GM10248 (cell line): ENCODE measurements around the gene FEM1C.

Source experiments
- CTCF ChIA-PET: fragments of 300-600 bp; sonication (Branson Sonifier 250); formaldehyde crosslinking; extraction: SDS; loops from one replicate; lab custom pipeline; 2021; ENCODE audit warnings: antibody characterized with exemption; lab: Yijun Ruan, JAX
- POLR2A ChIA-PET: fragments of 350-650 bp; sonication (Branson Sonifier 250); formaldehyde crosslinking; extraction: SDS; loops from one replicate; lab custom pipeline; 2020; ENCODE audit warnings: antibody characterized with exemption; lab: Yijun Ruan, JAX
- DNase-seq: peaks from one replicate; pipeline ENCODE4 v3.0.0; 2012; ENCODE audit errors: extremely low spot score
- TF ChIP-seq, protein P1 (sequence below): IDR thresholded peaks from 2 replicates; pipeline ENCODE4 v1.5.1; 2012; ENCODE audit warnings: mild to moderate bottlenecking, low read depth; ENCODE audit errors: extremely low read depth, missing control alignments, control extremely low read depth

FEM1C gene

GRCh38 chr5:115544436-115545350 is at the start of gene FEM1C:
FEM1C (minus strand) TSS chr5:115544775; CDS start chr5:115543493, 1,282 bp downstream.
- ChIA-PET POLR2A (interaction anchor here (2.1 kb wide), 1 partner anchor 21 kb away, joined by 8 read pairs; no protein-coding TSS in a partner anchor), CTCF (interaction anchor here (0.8 to 7.8 kb wide), 13 partner anchors 10 to 490 kb away, joined by 3 to 62 read pairs (median 6); partner anchors contain the start of gene TICAM2)
- peak; percentile 96 for DNase-seq
- TF ChIP-seq, protein P1, sequence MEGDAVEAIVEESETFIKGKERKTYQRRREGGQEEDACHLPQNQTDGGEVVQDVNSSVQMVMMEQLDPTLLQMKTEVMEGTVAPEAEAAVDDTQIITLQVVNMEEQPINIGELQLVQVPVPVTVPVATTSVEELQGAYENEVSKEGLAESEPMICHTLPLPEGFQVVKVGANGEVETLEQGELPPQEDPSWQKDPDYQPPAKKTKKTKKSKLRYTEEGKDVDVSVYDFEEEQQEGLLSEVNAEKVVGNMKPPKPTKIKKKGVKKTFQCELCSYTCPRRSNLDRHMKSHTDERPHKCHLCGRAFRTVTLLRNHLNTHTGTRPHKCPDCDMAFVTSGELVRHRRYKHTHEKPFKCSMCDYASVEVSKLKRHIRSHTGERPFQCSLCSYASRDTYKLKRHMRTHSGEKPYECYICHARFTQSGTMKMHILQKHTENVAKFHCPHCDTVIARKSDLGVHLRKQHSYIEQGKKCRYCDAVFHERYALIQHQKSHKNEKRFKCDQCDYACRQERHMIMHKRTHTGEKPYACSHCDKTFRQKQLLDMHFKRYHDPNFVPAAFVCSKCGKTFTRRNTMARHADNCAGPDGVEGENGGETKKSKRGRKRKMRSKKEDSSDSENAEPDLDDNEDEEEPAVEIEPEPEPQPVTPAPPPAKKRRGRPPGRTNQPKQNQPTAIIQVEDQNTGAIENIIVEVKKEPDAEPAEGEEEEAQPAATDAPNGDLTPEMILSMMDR: no peak

DNA sequence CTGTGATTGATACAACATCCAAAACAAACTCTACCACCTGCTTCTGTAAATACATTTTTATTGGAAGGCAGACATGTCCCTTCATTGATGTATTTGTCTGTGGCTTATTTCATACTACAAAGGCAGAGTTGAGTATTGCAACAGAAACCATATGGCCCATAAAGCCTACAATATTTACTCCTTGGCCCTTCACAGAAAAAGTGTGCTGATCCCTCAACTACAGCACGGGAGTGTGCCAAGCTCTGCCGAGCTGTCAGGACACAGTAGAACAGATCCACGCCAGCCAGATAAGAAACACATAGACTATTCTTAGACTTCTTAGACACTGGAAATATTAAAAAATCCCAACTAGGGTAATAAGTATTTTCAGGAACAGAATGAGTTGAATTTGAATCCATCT is 44.5 kb upstream of the FEM1C start:
- DNase-seq: no peak
- POLR2A ChIA-PET: no interaction called here
- CTCF ChIA-PET: interaction anchor here (1.0 to 3.3 kb wide), 6 partner anchors 11 to 280 kb away, joined by 3 to 39 read pairs (median 5); no protein-coding TSS in a partner anchor
- TF ChIP-seq, protein P1: no peak

DNA sequence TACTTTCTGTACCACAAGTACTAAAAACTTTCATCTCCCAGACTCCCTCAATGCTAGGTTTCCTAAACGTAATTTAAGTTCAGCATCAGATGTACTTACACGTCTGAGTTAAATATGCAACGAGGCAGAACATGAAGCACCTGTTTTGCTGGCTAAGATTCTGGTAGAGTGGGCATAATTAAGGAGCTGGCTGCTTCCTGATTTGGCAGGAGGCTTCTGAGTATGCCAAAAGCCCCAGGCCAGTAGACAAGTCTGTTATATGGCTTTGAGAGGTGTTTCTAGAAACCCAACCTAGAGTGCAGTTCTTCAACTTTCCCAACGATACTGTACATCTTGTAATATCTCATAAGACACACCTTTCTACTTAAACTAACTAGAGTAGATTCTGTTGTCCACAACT is 44.1 kb upstream of the FEM1C start:
- CTCF ChIA-PET: interaction anchor here (1.0 to 3.3 kb wide), 9 partner anchors 8 to 491 kb away, joined by 3 to 39 read pairs (median 3); partner anchors contain the start of gene FEM1C
- POLR2A ChIA-PET: no interaction called here
- TF ChIP-seq, protein P1: no peak
- no peak for DNase-seq

DNA sequence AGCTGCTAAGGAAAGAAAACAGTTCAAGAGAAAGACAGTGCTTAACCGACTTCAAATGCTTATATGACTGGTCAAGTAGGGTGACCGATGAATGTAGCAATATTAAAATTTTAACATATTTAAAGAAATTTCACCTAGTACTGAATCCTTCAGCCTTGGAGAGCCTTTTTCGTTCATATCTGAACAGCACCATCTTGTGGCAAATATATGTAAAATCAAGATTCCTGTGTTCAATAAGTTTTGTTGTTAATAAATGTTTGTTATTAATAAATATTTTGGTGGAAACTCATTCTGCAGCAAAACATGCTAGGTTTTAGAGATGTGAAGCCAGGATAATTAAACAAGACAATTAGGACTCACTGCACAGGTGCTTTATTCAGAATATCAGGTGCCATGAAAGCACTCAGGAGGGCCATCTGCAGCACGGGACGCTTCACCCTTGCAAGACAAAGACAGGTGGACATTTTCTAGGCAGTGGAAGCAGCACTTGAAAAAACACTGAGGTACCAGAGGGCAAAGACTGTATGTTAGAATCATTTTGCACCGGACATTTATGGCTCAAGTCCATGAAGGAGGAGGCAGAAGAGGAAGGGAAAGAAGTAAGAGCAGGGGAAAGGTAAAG is 42.1 kb upstream of the FEM1C start:
- DNase-seq: no peak
- ChIA-PET POLR2A (interaction anchor here (0.7 kb wide), 1 partner anchor 229 kb away, joined by 4 read pairs; no protein-coding TSS in a partner anchor), CTCF (interaction anchor here (0.9 to 3.3 kb wide), 8 partner anchors 9 to 278 kb away, joined by 3 to 39 read pairs (median 5); partner anchors contain the start of gene TICAM2)
- TF ChIP-seq, protein P1: peak; percentile 45

GRCh38 chr5:115585265-115585664 is 40.7 kb upstream of the FEM1C start:
- no peak for DNase-seq
- POLR2A ChIA-PET: no interaction called here
- CTCF ChIA-PET: interaction anchor here (1.0 to 2.7 kb wide), 2 partner anchors 11 to 276 kb away, joined by 4 to 17 read pairs; no protein-coding TSS in a partner anchor
- TF ChIP-seq, protein P1: no peak

GRCh38 chr5:115584501-115584900 is 39.9 kb upstream of the FEM1C start:
- TF ChIP-seq, protein P1: no peak
- POLR2A ChIA-PET: no interaction called here
- CTCF ChIA-PET: interaction anchor here (0.9 to 2.7 kb wide), 3 partner anchors 10 to 275 kb away, joined by 3 to 17 read pairs (median 4); no protein-coding TSS in a partner anchor
- DNase-seq: no peak
